GM03348 (cell line): Measurements from ENCODE around the gene GHR.
A peak's percentile ranks its signal among the peaks of the same experiment; 100 is the strongest.

ENCODE experiments used
- DNase-seq: peaks from one replicate; pipeline ENCODE4 v3.0.0; 2012; ENCODE audit warnings: low spot score

Gene GHR

DNA sequence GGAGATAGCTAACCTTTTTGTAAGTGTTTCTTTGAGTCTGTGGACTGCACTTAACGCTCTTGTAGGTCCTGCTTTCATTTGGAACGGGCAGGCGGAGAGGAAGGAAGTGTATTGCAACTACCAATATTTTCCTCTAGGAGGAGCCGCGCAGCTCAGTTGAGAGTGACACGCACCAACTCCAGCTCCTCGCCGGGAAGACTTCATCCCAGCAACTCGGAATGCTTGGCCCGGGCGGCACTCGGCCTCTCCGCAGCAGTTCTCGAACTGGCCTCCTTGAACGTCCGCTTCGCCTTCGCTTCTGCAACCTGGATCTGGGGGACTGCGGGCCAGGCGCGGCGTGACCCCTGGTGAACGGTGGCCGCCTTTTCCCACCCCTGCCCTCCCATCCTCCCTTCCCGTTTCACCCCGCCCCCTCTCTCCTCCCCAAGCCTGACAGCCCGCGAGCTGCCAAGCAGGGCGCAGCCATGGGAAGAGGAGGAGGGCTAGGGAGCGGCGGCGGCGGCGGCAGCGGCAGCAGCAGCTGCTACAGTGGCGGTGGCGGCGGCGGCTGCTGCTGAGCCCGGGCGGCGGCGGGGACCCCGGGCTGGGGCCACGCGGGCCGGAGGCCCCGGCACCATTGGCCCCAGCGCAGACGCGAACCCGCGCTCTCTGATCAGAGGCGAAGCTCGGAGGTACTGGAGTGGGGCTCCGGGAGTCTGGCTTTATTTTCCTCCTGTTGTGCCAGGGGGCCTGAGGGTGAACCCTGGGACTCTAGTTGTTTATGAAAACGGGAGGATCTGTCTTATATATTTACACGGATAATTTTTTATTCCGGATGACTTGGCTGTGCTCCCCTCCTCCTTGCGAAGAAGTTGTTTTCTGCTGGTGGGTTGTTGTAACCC is at the start of gene GHR:
Gene GHR, plus strand, starts transcription at position 155 of the 881 bp plus-strand sequence. CDS start 142,436 bp downstream, outside the sequence.
- DNase-seq = peak; percentile 91

GRCh38 chr5:42374679-42375273 is 48.5 kb upstream of the GHR start:
- DNase-seq = no peak

GRCh38 chr5:42377496-42377895 is 45.7 kb upstream of the GHR start:
- DNase-seq = no peak

DNA sequence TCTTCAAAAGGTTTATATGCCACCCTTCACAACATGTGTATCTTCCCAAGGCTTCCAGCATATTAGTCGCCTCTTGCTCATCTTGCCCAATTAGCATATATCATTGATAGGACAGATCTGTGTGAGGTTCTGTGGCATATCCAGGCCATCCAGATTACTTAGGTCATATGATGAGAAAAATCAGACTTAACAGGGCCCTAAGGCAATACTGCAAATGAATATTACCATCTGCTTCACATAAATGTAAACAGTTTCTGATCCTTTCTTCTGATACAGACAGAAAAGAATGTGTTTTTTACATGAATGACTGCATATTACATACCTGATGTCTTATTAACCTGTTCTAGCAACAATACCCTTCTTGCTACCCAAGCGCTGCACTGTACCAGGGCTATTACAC is 41.3 kb upstream of the GHR start:
- DNase-seq = no peak

- no peak for DNase-seq
Measured at GRCh38 chr5:42387563-42387962, 35.7 kb upstream of the GHR start.

- no peak for DNase-seq
Measured at GRCh38 chr5:42390115-42390514, 33.1 kb upstream of the GHR start.

- no peak for DNase-seq
Measured at GRCh38 chr5:42392917-42393316, 30.3 kb upstream of the GHR start.

DNA sequence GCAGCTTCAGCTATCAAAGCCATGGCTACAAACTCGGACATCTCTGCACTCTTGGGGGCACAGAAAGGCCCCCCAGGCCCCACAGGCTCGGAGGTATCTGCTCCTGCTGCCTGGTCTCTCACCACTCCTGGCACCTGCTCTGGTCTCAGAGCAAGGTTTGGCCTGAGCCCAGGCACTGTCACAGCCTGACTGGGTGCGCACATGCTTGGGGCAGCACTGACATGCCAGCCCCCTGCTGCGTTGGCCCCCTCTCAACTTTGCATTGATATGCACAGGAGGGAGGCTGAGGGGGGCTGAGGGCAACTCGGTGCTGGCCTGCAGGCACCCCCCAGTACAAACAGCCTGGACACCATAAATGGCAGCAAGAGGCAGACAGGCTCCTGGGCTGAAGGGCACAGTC is 27.1 kb upstream of the GHR start:
- no peak for DNase-seq

DNA sequence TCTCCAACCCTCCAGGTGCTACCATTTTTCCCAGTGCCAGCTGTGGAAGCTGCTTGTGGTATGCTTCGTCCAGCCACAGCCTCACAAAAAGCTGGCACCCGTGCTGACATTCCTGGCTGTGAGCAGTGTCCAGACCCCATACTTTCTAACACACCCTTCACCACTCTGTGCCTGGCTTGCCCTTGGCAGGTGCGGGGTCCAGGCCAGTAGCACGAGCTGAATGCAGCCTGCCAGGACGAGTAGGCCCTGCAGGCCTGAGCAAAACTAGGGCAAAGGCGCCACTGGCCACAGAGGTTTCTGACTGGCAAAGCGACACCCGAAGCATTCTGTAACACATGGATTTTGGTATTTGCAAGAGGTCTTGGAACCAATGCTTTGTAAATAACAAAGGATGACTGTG is 26.0 kb upstream of the GHR start:
- no peak for DNase-seq

- DNase-seq = no peak
Measured at GRCh38 chr5:42399702-42400101, 23.5 kb upstream of the GHR start.

GRCh38 chr5:42400474-42400873 is 22.8 kb upstream of the GHR start:
- no peak for DNase-seq

GRCh38 chr5:42403236-42403635 is 20.0 kb upstream of the GHR start:
- DNase-seq = no peak

- no peak for DNase-seq
Measured at GRCh38 chr5:42404366-42404765, 18.9 kb upstream of the GHR start.

DNA sequence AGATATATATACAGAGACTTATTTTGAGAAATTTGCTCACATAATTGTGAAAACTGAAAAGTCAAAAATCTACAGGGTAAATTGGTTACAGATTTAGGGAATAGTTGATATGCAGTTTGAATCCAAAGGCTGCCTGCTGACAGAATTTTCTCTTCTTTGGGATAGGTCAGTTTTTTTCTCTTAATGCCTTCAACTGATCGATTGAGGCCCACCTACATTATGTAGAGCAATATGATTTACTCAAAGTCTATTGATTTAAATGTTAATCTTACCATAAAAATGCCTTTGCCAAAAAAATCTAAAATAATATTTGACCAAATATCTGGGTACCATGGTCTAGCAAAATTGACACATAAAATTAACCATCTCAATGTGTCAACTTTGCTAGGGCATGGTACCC is 3.9 kb upstream of the GHR start:
- DNase-seq = no peak

DNA sequence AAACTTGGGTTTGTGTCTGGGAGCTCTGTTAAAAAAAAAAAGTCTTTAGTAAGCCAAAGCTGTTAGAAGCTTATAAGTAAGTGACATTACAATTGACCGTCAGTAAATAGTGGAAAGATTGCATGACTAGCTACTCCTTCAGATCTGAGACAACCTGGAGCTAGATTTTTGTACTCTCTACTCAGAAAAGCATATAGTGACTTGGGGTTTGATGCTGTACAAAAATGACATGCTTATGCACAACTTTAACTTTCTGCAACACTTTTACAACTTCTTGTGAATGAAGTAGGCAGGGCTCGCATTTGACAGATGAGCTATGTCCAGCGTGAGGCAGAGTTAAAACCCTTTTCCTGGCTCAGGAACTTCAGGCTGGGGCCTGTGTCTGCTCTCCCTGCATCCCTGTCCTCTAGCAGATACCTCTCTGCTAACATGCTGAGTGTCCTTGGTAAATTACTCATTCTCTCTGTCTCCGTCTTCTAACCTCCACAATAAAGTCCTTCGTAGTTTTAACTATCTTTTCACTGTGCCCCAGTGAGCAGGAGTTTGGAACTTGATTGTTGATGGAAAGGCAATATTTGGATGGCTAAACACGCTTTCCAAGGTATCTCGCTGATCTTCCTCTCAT is 471 bp upstream of the GHR start:
- peak; percentile 15 for DNase-seq

DNA sequence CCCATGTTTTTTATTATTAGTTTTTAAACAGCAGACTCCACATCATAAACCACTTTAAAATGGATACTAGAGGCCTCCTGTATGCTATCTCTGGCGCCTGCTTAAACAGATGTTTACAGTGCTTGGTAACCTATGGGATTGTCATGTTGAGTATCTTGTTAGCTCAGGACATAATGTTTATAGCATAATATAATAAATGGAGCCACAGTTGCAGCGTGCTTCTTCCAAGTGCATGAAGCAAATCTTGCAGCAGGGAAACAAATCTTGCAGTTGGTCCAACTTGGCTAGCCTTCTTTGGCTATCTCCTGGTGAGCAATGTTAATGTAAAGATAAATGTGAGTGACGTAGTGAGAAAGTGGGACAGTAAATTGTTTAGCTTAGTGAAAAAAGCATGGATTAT is 2.8 kb downstream of the GHR start:
- no peak for DNase-seq

DNA sequence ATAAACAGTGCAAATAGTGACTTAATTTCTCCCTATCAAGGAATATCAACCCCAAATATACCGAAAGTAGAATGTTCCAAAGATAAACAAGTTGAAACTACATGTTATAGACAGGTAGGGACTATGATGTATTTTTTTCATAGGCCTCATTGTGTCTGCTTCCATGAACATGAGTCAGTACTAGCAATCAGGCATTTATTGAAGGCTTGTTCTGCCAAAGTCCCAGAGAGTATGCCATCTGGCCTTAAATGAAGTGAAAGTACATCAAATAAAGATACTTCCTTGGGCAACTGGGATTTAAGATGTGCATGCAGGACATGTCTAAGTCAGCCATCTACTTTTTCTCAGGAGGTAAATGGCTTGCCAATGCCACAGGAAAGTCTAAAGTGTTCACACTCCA is 6.5 kb downstream of the GHR start:
- DNase-seq = no peak

GRCh38 chr5:42434047-42434724 is 10.9 kb downstream of the GHR start:
- no peak for DNase-seq

DNA sequence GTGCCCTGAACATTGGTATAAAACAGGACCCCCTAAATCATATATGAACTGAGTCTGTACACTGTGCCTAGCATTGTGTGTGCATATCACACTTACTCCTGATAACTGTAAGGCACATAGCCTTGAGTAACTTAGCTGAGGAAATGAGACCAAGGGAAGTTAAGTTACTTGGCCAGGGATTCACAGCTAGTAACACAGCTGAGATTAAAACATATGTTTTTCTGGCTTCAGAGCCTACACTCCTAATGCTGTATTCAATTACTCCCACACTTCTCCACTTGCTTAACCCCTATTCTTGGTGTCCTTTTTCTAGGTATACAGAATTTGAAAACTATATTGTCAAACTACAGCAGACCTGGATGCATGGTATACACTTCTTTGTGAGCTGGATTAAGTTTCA is 12.8 kb downstream of the GHR start:
- DNase-seq = no peak

DNA sequence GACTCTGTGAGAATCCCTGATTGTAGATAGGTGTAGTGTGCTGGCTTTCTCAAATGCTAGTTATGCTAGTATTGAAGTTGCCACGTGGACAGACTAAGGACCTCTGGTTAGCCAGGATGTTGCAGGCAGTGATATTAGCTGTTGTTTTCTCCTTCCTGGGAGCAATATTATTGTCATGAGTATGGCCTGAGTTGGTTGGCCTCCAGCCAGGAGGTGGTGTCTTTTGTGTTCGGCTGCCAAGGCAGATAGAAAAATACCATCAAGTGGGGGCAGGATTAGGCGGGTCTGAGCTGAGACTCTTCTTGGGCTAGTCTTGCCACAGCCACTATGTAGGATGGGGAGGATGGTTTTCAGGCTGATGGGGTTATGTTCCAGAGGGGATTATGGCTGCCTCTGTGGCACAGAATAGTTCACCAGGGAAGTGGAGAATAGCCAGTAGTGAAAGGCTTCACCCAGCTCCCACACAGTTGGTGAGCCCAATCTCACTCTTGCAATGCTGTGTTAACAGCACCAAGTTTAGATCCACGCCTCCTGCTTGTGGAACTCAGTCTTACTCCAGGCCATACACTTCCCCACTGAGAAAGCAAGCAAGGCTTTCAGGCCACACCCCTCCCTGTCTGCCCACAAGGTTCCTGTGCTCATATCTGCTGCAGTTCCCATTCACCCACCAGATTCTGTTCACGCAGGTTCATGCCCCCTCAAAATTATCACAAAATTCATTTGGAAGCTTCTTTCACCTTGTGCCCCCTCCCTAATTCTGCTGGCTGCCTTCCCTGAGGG is 31.2 kb downstream of the GHR start:
- DNase-seq = no peak

GRCh38 chr5:42461033-42461432 is 37.8 kb downstream of the GHR start:
- no peak for DNase-seq

DNA sequence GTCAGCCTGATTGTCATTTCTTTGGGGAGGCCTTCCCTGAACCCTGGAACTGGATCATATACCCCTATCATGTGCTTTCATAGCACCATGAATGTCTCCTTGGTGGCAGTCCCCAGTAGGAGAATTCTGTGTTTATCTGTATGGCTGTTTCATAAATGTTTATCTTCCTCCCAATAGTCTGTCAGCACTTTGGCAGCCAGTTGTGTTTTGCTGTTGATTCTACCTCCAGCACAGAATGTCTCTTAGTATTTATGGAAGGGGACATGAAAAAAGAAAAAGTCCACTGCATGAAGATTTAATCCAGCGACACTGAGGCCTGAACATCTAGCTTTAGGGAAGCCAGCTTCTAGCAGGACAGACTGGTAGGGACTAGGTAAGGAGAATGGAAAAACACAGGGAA is 38.3 kb downstream of the GHR start:
- no peak for DNase-seq
